Measurements from ENCODE around the gene CELF2. TPM values are rescaled to one million over a fixed set of nuclear protein-coding genes. Genes with fewer than 3 reads are reported as not detected.
"Not testable (repeated sequence)": the region's sequence is repeated elsewhere in the genome, so short reads cannot be mapped to it uniquely, and the experiment has no call there.

The CELF2 gene
- total RNA-seq, 1 donor from 2014 or later, result 77.6 TPM

DNA sequence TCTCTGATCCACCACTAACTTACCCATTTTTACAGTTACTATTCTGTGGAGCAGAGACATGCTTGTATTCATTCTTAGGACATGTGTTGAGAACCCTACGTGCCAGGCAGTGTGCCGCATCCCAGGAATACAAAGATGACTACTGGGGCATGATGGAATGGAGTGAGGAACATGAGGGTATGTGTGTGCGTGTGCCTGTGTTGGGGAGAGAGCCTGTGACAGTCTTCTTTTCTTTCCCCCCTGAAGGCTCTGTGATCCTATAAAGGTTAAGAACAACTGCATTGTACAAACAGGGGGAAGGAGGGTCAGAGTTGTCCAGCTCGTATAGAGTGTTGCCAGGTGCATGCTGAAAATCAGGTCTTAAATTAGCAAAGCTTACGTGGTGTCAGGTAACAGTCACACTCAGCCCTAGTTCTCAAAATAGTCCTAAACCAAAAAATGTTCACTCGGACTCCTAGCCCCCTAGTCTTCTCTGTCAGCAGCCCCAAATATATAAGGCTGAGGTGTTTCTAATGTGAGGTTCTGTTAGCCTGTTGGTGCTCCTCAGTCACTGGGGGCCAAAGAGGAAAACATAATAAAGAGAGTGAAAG, 161.9 kb downstream of the CELF2 start:
- peaks cover 32% of the 10 kb centered on the region for H3K4me1 Mint-ChIP-seq
- H3K27ac Mint-ChIP-seq (ENCODE audit: unreplicated experiment), result no peak overlapping the region
- peaks cover 4% of the 10 kb centered on the region for H3K9me3 Mint-ChIP-seq
- TF ChIP-seq, protein P1, sequence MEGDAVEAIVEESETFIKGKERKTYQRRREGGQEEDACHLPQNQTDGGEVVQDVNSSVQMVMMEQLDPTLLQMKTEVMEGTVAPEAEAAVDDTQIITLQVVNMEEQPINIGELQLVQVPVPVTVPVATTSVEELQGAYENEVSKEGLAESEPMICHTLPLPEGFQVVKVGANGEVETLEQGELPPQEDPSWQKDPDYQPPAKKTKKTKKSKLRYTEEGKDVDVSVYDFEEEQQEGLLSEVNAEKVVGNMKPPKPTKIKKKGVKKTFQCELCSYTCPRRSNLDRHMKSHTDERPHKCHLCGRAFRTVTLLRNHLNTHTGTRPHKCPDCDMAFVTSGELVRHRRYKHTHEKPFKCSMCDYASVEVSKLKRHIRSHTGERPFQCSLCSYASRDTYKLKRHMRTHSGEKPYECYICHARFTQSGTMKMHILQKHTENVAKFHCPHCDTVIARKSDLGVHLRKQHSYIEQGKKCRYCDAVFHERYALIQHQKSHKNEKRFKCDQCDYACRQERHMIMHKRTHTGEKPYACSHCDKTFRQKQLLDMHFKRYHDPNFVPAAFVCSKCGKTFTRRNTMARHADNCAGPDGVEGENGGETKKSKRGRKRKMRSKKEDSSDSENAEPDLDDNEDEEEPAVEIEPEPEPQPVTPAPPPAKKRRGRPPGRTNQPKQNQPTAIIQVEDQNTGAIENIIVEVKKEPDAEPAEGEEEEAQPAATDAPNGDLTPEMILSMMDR (conservative IDR thresholded peaks at IDR 0.05), result no peak
- no peak for DNase-seq (ENCODE audit: low read depth, low spot score)
- no peaks in the 10 kb centered on the region for H3K27me3 Mint-ChIP-seq (ENCODE audit: low read depth)
- peaks cover 38% of the 10 kb centered on the region for H3K36me3 Mint-ChIP-seq (ENCODE audit: low read depth)
- H3K4me3 Mint-ChIP-seq, result no peak overlapping the region

DNA sequence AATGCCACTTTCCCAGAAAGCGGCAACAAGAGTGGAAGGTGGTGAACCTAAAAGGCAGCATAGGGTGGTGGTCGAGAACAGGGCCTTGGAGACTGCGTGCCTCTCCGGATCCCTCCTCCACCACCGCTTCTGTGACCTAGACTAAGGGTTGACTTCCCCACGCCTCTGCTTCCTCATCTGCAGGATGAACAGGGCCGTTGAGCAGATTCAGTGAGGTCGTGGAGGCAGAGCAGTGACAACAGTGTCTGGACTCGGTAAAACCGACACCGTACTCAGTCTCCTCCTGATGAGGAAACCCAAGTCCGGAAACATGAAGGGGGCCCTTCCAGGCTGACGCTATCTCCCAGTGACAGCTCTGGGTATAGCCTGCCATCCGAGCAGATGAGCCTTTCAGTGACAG, 162.6 kb downstream of the CELF2 start:
- DNase-seq (ENCODE audit: low read depth, low spot score), result no peak
- TF ChIP-seq, protein P1 (conservative IDR thresholded peaks at IDR 0.05), result no peak
- H3K4me3 Mint-ChIP-seq, result no peak overlapping the region
- no peaks in the 10 kb centered on the region for H3K27me3 Mint-ChIP-seq (ENCODE audit: low read depth)
- peaks cover 40% of the 10 kb centered on the region for H3K36me3 Mint-ChIP-seq (ENCODE audit: low read depth)
- peaks cover 4% of the 10 kb centered on the region for H3K9me3 Mint-ChIP-seq
- H3K27ac Mint-ChIP-seq (ENCODE audit: unreplicated experiment), result peak overlapping the region; percentile 51
- H3K4me1 Mint-ChIP-seq, result peaks cover 25% of the 10 kb centered on the region

DNA sequence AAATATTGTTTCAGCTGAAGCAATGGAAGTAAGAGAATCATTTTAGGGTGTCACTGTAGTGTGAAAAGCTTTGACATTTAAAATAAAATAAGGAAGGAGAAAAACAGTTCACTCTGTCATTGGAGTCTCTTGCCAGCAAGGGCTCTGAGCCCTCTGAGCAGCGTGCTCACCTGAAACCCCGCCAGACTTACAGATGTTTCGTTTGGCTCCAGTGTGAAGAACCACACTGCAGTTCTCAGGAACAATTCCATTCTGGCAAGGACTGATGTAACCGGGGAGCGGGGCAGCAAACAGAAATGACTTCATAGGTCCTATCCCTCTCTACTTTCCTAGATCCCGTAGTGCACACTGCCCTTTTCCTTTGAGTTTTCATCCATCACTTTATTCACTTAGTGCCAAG, 164.3 kb downstream of the CELF2 start:
- H3K4me3 Mint-ChIP-seq, result no peak overlapping the region
- H3K36me3 Mint-ChIP-seq (ENCODE audit: low read depth), result peaks cover 54% of the 10 kb centered on the region
- H3K27ac Mint-ChIP-seq (ENCODE audit: unreplicated experiment), result no peak overlapping the region
- no peak for DNase-seq (ENCODE audit: low read depth, low spot score)
- H3K9me3 Mint-ChIP-seq, result peaks cover 7% of the 10 kb centered on the region
- peaks cover 20% of the 10 kb centered on the region for H3K4me1 Mint-ChIP-seq
- TF ChIP-seq, protein P1 (conservative IDR thresholded peaks at IDR 0.05), result no peak
- H3K27me3 Mint-ChIP-seq (ENCODE audit: low read depth), result no peaks in the 10 kb centered on the region

DNA sequence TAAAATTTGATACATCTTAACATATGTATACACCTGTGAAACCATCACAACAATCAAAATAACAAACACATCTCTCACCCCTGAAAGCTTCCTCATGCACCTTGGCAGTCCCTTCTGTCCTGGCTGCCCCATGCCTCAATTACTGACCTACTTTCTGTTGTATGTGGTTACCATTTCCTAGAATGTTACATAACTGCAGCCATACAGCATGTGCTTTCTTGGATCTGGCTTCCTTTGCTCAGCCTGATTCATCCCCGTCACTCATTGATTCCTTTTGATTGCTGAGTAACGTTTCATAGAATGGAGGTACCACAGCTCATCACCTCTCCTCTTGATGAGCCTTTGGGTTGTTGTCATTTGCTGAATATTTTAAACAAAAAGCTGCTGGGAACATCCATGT, 165.3 kb downstream of the CELF2 start:
- H3K9me3 Mint-ChIP-seq, result peaks cover 7% of the 10 kb centered on the region
- H3K4me1 Mint-ChIP-seq, result peaks cover 15% of the 10 kb centered on the region
- H3K27ac Mint-ChIP-seq (ENCODE audit: unreplicated experiment), result no peak overlapping the region
- H3K4me3 Mint-ChIP-seq, result no peak overlapping the region
- DNase-seq (ENCODE audit: low read depth, low spot score), result no peak
- TF ChIP-seq, protein P1 (conservative IDR thresholded peaks at IDR 0.05), result no peak
- H3K36me3 Mint-ChIP-seq (ENCODE audit: low read depth), result peaks cover 60% of the 10 kb centered on the region
- no peaks in the 10 kb centered on the region for H3K27me3 Mint-ChIP-seq (ENCODE audit: low read depth)

DNA sequence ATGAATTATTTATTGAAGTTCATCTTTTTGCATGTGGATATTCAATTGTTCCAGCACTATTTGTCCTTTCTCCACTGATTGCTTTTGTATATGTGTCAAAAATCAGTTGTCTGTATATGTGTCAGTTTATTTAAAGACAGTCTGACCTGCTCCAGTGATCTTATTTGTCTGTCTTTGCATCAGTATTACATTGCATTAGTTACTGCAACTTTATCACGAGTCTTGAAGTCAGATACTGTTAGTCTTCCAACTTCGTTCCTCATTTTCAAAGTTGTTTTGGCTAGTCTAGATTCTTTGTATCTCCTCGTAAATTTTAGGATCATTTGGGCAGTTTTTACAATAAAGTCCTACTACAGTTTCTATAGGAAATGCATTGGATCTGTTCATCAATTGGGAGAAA, 166.4 kb downstream of the CELF2 start:
- Mint-ChIP-seq H3K36me3 (ENCODE audit: low read depth) (peaks cover 63% of the 10 kb centered on the region), H3K9me3 (peaks cover 10% of the 10 kb centered on the region), H3K27me3 (ENCODE audit: low read depth) (no peaks in the 10 kb centered on the region), H3K4me1 (peaks cover 13% of the 10 kb centered on the region), H3K27ac (ENCODE audit: unreplicated experiment) (no peak overlapping the region), H3K4me3 (no peak overlapping the region)
- TF ChIP-seq, protein P1 (conservative IDR thresholded peaks at IDR 0.05), result no peak
- DNase-seq (ENCODE audit: low read depth, low spot score), result no peak

DNA sequence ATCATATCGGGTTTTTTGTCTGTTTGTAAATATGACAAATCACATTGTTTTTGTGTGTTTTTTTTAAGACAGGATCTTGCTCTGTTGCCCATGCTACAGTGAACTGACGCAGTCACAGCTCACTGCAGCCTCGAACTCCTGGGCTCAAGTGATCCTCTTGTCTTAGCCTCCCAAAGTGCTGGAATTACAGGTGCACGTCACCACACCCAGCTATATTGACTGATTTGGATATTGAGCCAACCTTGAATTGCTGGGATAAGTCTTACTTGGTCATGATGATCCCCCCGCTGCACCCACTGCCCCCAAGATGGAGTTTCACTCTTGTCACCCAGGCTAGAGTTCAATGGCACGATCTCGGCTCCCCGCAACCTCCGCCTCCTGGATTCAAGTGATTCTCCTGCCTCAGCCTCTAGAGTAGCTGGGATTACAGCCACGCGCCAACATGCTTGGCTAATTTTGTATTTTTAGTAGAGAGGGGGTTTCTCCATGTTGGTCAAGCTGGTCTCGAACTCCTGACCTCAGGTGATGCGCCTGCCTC, 167.5 kb downstream of the CELF2 start:
- Mint-ChIP-seq H3K9me3 (peaks cover 10% of the 10 kb centered on the region), H3K4me1 (peaks cover 19% of the 10 kb centered on the region), H3K36me3 (ENCODE audit: low read depth) (peaks cover 71% of the 10 kb centered on the region)
- not testable (repeated sequence) for H3K4me3 Mint-ChIP-seq; H3K27ac Mint-ChIP-seq (ENCODE audit: unreplicated experiment); DNase-seq (ENCODE audit: low read depth, low spot score); H3K27me3 Mint-ChIP-seq (ENCODE audit: low read depth)
